ENCODE data around the gene ANGPTL5.
A peak's percentile ranks its signal among the peaks of the same experiment; 100 is the strongest.
"Not testable (repeated sequence)": the region's sequence is repeated elsewhere in the genome, so short reads cannot be mapped to it uniquely, and the experiment has no call there.

Gene ANGPTL5

DNA sequence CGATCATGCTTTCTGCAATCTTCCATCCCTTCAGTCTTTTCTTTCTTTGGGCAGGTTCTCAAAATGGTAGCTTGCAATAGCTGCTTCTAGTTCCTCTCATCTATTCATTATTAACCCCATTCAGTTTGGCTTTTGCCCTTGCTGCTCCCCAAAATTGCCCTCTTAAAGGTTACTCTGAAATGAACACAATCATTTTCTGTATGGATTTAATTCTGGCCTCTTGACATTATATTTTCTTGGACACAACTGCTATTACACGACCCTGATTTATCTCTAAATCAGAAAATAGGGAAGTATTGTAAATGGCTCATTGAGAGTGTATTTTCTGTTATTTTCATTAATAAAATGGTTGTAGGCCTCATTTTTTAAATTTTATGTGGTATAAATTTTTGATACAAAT is at the start of gene ANGPTL5:
ANGPTL5 (minus strand) TSS at position 101 of the 400 bp plus-strand sequence. CDS start 8,613 bp downstream, outside the sequence.
- DNase-seq = no peak

- not testable (repeated sequence) for DNase-seq
These were observed 47.9 kb upstream of the ANGPTL5 start for GRCh38 chr11:101964200-101964599.

GRCh38 chr11:101960231-101960630 is 43.9 kb upstream of the ANGPTL5 start:
- DNase-seq = no peak

GRCh38 chr11:101955701-101956100 is 39.4 kb upstream of the ANGPTL5 start:
- no peak for DNase-seq

DNA sequence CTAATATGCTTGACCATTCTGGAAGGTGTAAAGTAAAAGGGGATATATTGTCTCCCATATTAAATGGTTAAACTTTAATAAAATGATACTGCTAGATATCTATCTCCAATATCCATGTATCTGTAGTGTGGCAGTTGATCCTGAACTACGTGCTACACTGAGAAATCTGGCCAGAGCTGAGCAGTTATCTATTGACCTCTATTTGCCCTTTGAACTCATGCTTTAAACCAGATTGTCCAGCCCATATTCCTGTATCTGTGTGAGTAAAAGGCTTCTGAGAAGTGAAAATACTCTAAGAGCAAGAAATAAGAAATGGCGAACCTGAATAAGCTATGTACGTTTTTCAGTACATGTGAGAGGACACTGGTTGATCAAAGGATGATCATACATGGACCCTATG is 39.0 kb upstream of the ANGPTL5 start:
- no peak for DNase-seq

DNA sequence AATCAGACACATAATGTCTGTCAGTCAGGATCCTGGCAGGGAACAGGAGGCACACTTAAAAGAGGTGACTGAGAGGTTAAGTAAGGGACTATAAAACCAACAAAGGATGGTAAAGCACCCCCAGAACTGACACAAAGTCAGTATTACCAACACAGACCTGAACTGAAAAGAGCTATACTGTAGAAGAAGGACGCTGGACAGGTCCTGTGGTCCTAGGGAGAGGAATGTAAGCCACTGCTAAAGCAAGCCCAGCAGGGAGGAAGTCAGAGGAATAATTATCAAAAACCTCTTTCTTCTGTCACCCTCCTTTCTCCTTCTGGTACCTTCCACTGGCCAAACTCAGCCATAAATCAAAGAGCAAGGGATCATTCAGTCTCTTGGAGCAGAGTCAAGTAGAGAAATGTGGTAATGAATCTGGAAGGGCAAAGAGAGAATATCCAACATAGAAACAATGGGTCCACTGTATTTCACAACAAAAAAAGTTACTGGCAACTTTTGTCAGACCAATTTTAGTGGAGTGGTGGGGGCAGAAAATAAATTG is 33.4 kb upstream of the ANGPTL5 start:
- no peak for DNase-seq

DNA sequence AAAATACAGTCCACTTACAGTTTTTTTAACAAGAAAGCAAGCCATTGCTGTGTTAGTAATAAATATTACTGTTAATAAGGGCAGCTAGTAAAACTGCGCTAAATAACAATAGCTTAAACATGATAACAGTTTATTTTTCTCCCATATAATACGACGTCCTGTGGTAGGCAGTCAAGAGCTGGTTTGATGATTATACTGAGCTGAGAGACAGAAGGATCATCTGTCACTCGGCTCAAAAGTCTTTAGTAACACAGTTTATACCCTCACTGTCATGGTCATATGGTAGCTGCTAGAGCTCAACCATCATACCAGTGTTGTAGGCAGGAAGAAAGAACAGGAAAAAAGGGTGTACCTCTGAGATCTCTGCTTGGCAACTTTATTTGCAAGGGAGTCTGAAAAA is 29.1 kb upstream of the ANGPTL5 start:
- DNase-seq = peak in 2 of 3 experiments; percentile 60 to 61

GRCh38 chr11:101944923-101945322 is 28.6 kb upstream of the ANGPTL5 start:
- DNase-seq = peak; percentile 10 to 78 (median 71)

- no peak for DNase-seq
These were observed 24.7 kb upstream of the ANGPTL5 start for GRCh38 chr11:101940901-101941520.

DNA sequence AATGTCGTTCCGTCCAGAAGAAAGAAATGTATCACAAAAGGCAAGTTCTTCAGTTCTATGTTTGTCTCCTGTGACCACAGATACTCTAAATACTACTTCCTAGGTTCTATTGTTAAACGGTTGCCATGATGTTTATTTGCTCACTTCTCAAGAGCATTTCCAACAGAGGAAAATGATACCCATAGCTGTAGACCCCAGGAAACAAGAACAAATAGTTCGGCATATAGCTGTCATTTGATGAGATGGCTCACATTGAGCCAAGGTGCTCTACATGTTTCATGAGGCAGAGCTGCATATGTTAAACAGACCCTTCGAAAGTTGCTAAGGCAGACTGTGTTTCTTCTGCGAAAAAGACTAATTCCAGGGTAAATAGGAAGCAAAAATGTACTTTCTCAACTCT is 15.4 kb upstream of the ANGPTL5 start:
- peak; percentile 56 to 92 (median 58) for DNase-seq

- no peak for DNase-seq
These were observed 13.1 kb upstream of the ANGPTL5 start for GRCh38 chr11:101929294-101929915.

GRCh38 chr11:101923554-101923953 is 7.2 kb upstream of the ANGPTL5 start:
- peak in 1 of 3 experiments; percentile 9 for DNase-seq

DNA sequence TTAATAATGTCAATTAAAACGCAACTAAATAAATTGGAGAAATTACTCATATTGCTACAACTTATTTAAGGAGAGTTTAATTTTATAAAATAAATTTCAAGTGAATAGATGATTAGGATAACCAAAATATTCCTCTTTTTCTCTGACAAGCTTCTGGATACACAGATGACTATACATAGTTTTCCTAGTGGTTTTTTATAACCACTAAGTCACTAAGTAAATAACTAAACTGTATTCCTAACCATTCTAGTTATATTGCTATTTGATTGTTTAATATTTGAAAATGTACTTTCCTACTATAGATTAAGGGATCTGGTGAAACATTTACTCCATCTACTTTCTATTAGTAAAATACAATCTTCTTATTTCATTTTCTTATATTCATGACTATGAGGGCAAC is 4.7 kb upstream of the ANGPTL5 start:
- no peak for DNase-seq

DNA sequence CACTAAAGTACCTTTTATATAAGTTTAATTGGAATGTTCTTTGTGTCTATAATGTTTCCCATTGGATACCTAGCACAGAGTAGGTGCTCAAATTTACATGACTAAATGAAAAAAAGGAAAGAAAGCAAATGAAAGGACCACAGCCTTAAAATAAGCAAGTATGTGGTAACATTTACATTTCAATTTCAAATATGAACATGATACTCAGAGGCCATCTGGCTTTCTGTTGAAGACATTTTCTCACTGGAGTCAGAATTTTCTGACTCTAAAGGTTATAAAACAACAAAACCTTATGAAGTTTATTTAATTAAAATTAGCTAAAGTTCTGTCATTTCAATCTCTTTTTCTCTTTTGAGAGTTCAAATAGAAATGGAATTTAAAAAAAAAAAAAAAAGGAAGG is 904 bp upstream of the ANGPTL5 start:
- DNase-seq = peak in 1 of 3 experiments; percentile 21

- DNase-seq = peak; percentile 17 to 80 (median 56)
These were observed 481 bp downstream of the ANGPTL5 start for GRCh38 chr11:101915791-101916291.

- peak; percentile 95 to 99 (median 98) for DNase-seq
These were observed 1.4 kb downstream of the ANGPTL5 start, which contains the start of gene CEP126 for GRCh38 chr11:101914738-101915426. TSS of gene CEP126 (plus strand) at chr11:101915010. CDS start at chr11:101915285, 275 bp downstream.

- DNase-seq = peak in 1 of 3 experiments; percentile 37
These were observed 2.0 kb downstream of the ANGPTL5 start for GRCh38 chr11:101914341-101914737.

DNA sequence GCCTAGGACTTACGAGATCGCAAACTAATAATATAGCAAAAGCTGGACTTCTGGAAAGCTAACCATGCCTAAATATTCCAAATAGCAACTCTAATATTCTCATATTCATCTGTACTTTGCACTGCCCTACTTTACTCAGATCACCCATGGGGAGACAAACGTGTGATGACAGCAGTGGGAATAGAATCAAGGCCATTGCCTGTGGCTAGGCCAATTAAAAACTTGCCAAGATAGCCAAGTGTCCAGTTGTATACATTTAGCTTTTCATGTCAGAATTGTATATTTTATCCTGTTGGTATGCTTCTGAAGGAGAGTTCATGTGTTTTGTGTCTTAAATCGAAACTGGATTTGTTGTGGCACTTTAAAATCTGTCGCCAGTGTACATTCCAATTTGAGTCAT is 2.7 kb downstream of the ANGPTL5 start:
- DNase-seq = no peak

DNA sequence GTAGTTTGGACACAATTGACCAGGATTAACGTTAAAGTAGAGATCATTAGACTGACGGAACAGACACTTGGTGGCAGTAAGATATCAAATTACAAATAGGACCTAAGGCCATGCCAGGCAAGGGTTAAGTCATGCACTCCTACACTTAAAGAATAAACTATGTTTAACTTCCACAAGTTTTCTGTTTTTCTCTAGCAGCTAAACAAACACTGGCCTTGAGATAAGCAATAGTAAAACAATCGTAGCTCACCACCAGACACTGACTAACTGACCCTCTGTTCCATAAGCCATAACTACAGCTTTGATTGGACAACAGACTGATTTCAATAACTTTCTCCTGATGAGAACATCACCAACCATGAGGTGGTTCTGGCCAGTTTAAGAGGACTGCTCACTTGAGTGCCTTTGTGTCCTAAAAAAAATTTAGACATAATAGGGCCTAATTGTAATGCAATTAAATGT is 3.5 kb downstream of the ANGPTL5 start:
- DNase-seq = peak in 1 of 3 experiments; percentile 50

DNA sequence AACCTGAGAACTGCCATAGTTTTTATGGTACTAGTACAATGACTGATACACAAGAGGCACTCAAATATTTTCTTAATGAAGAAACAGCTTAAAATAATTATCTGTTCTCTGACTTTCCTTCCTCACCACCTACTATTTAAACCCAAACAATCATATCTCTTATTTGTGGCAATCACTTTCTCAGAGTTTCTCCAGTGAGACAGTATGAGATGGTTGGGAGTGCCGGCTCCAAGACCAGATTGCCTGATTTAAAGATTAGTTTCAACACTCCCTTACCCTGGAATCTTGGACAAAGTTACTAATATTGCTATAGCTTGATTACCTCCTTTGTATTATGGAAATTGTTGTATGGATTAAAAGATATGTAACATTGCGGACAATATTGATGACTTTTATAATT is 7.2 kb downstream of the ANGPTL5 start:
- DNase-seq = no peak

DNA sequence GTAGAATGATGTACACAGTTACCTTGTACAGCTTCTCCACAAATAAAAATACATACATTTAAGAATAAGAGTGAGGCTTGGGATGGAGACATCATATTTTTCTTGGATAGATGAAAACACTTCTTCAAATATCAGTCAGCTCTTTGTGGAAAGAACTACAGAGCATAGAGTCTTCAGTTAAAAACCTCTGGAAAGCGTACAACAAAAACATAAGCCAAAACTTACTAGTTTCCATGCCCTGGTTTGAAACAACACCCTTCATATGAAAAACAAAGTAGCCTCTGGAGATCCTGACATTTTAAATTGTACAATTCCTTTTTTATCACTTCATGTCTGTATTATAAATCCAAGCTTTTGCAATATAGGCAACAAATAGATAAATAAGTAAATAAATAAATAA is 8.5 kb downstream of the ANGPTL5 start:
- no peak for DNase-seq

- DNase-seq = no peak
These were observed 21.8 kb downstream of the ANGPTL5 start for GRCh38 chr11:101894505-101894904.

DNA sequence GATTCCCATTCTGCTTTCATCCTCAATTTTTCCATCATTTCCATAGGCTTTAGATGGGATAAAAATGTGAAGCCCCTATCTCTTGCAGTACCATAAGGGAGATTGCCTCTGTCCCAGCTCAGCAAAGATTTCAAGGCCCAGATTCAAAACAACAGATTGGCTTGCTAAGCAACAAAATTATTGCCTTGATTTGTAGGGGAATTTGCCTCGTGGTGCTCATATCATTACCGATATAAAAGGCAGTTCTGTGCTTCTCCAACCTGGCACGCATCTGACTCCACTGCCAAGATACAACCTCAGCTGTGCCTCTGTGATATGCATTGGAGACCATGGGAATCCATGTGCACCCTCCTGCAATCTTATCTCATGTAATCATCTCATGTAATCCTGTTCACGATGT is 26.6 kb downstream of the ANGPTL5 start:
- no peak for DNase-seq
